Measurements from ENCODE around the gene KL.

Gene KL

DNA sequence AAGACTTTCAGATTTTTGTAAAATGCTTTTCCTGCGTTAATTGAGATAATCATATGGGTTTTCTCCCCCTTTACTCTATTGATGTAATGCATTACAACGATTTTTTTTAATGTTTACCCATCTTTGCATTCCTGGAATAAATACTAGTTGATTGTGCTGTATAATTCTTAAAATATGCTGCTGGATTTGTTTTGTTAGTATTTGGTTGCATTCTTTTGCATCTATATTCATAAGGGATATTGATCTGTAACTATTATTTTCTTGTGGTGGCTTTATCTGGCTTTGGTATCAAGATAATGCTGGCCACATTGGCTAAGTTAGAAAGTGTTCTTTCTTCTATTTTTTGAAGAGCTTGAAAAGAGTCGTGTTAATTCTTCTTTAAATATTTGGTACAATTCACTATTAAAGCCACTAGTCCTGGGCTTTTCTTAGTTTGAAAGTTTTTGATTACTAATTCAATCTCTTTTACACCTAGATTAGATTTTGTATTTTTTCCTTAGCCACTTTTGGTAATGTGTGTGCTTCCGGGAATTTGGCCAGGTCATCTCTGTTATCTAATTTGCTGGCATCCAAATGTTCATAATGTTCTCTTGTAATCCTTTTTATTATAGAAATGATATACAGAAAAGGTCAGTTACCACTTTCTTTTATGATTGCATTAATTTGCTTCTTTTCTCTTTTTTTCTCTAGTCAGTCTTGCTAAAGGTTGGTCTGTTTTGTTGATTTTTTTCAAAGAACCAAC is 29.8 kb downstream of the KL start:
- no peak for DNase-seq

- no peak for DNase-seq
Measured at GRCh38 chr13:33050161-33050560, 33.9 kb downstream of the KL start.

DNA sequence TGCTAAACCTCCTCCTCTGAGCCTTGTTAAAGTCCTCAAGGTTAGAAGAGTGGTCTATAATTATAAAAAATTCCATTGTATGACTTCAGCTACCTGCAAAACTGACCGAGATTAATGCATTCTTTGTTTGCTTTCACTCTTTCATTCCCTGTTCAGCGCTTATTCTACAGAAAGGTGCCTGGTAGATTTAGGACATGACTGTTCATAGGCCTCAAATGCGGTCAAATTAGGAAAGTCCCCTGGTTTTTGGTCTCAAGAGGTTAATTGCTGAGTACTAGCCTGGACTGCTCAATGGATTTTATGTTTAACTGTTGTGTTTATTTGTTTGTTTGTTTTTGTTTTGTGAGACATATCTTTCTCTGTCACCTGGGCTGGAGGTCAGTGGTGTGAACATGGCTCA is 35.4 kb downstream of the KL start:
- DNase-seq, result no peak

GRCh38 chr13:33052506-33053280 is 36.5 kb downstream of the KL start:
- DNase-seq, result no peak

DNA sequence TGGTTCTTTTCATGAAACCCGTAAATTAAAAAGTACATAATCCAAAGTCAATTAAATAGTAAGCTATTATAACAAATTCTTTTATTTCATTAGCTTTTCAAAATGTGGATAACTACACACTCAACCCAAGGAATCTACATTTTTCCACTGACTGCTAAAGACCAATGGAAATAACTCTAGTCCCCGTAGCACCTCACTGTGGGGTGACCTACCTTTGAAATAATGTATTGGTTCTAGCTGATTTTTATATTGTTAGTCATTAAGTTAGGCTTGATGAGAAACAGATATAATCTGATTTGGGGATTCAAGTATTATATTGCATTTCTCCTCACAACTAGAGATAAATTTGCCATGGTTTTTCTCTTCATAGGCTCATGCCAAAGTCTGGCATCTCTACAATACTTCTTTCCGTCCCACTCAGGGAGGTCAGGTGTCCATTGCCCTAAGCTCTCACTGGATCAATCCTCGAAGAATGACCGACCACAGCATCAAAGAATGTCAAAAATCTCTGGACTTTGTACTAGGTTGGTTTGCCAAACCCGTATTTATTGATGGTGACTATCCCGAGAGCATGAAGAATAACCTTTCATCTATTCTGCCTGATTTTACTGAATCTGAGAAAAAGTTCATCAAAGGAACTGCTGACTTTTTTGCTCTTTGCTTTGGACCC is 37.3 kb downstream of the KL start:
- DNase-seq, result no peak

DNA sequence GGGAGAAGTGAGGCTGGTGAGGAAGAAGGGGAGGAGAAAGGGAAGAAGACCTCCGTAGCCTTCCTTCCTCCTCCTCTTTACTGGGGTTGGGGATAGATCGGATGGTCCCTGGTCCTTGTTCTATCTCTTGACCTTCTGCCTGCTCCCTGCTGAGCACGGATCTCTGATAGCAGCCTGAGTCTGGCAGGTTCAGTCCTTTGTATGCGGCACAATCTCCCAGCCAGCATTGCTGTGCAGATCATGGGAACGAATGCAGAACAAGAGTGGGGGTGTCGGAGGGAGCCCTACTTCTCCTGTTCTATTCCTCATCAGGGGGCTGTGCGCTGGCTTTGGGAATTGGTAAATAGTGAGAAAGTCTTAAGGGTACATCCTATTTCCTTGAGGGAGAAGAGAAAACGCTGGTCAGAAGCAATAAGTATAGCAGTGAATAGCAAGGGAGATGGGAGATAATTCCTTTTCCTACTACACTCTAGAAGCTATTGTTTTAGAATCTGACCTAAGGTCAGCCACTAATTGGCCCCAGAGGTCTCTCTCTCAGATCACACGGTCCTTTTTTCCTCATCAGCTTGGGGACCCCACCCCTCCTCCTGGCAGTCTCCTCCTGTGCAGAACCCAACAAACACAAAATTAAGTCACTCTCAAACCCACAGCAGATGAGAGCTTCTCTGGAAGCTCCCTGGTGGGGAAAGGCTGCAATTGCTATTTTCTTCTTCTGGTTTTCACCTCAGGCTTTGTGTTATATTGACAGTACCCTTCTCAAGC is 41.0 kb downstream of the KL start:
- no peak for DNase-seq

DNA sequence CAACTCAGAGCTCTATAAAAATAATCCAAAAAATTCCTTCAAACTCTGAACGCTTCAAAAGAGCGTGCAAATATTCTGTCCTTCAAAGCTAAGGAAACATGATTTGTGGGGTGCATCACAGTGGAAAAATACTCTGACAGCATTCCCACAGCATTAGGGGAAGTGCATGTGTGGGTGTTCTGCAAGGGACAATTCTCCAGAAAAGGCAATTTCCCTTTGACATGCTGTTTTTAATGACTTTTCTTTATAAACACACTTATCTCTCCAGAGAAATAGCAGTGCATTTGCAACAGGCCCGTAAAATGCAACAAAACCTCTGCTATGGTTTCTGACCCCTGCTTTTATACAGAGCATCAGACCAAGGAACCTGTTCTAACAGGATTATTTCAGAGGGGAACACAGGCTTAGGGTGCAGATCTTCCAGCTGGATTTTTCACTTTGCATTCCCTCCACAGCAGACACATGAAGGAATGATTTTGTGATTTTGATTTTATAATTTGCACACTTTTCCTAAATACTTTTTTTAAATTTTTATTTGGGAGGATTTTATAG is 42.6 kb downstream of the KL start:
- DNase-seq, result no peak

GRCh38 chr13:33060815-33061214 is 44.6 kb downstream of the KL start:
- no peak for DNase-seq

DNA sequence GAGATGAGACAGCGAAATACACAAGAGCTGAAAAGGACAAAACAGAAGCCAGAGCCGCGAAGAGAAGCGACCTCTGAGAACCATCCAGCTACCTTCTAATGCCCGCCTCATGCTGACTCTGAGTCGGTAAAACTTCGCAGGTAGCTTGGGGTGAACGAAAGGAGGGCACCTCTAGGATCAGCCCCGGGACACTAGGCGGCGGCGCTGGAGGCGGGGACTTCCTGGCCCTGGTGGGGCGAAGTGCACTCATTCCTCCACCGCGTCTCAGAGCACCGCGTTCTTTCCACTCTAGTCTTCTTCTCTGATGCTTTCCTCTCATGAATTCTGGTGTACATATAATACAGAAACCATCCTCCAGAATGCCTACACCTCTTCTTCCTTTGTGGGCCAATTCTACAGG is 50.1 kb downstream of the KL start:
- DNase-seq, result no peak

DNA sequence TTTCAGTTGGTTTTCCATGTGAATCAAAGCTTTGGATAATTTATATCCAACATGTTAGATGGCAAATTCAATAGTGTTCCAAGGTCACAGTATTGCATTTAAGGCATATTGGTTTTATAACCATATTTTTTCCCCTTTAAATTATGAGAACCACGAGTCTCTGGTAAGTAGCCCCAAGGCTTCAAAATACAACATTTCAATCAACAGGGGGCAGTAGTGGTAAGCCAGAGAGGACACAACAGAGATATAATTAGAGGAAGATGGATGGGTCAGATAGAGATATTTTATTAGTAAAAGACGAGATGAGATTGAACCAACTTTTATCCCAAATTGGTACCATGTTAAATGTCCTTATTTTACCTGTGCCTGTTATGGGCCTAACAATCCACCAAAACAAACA is 53.1 kb downstream of the KL start:
- DNase-seq, result no peak

DNA sequence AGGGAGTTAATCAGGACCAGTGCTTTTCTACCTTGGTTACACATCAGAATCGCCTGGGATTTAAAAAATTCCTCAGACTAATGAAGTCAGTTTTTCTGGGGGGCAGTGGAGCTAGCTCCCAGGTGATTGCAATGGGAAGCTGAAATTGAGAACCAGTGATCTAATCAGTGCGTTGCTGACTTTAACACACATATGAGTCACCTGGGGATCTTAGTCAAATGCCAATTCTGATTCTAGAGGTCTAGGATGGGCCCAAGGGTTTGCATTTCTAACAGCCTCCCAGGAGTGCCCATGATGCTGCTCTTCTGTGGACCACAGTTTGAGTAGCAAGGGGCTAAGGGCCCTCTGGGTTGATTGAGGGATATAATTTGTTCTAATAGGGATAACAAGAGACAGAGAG is 54.5 kb downstream of the KL start:
- no peak for DNase-seq

DNA sequence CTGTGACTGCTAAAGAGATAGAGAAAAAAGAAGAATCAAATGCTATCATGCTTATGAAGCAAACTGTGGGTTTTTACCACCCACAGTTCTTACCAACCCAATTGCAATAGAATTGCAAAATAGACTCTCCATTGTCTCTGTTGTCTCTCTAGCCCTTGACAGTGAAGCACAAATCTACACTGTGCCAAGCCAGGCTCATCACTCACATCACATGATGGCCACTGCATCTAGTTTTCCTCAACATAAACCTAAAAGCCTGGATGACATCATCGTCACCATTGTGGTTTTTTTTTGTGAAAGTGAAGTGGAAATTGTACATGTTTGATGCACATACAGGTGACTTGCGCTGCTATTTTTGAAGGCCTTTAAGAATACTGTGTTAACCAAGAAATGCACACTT is 56.1 kb downstream of the KL start:
- no peak for DNase-seq

GRCh38 chr13:33072759-33073158 is 56.5 kb downstream of the KL start:
- DNase-seq, result no peak

GRCh38 chr13:33073338-33073737 is 57.1 kb downstream of the KL start:
- DNase-seq, result no peak

GRCh38 chr13:33076001-33076992 is 60.1 kb downstream of the KL start:
- DNase-seq, result no peak

- DNase-seq, result no peak
Measured at GRCh38 chr13:33078263-33078662, 62.0 kb downstream of the KL start.

- DNase-seq, result no peak
Measured at GRCh38 chr13:33079960-33080359, 63.7 kb downstream of the KL start.

- no peak for DNase-seq
Measured at GRCh38 chr13:33080972-33081590, 64.9 kb downstream of the KL start.

GRCh38 chr13:33081666-33082065 is 65.4 kb downstream of the KL start:
- DNase-seq, result no peak

DNA sequence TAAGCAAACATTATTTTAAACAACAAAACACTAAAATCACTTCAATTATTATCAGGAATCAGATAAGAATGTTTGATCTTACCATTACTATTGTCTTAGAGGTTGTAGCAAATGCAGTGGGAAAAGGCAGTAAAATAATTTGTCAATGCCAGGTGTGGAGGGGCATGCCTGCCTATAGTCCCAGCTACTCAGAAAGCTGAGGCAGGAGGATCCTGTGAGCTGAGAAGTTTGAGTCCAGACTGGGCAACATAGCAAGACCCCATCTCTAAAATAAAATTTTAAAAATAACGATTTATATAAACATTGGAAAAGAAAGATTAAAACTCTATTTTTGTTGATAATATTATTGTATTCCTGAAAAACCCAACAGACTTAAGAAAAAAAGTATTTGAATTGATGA is 66.8 kb downstream of the KL start:
- no peak for DNase-seq

DNA sequence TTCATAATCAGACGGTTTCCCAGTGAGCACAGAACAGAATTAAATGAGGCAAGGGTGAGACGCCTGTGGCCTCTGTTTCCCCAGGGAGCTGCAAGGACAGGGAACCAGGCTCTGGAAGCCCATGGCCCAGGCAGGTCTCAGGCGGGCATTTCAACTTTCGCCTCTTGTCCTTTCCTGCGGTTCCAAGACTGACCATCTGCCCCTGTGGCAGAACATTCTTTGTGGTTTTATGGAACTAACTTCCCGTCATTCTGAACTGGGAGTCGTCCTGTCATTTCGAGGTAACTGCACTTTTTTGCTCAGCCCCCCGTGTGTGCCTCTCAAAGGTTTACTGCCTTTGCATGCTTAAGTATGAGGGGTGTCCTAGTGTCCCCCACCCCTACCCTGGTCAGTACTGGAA is 70.9 kb downstream of the KL start:
- DNase-seq, result no peak
